ENCODE data around the gene C16orf54.
"Not testable (repeated sequence)": the region's sequence is repeated elsewhere in the genome, so short reads cannot be mapped to it uniquely, and the experiment has no call there.

Gene C16orf54

DNA sequence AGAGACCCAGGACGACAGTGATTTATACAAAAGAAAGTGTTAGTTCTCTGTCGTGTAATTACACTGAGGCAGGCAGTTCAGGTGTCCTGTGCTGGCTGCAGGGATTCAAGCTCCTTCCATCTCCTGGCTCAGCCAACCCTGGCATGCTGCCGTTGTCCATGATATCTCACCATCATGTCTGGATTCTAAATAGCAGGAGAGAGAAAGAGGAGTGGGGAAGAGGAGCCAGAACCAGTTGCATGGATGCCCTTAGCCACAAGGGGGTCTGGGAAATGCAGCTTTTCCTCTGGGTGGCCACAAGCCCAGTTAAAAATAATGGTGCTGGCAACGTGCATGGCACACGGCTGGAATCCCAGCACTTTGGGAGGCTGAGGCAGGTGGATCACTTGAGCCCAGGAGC lies 9.7 kb downstream of the C16orf54 start:
- peak; percentile 2 for DNase-seq (ENCODE audit: low read depth)
- TF ChIP-seq, protein P1, sequence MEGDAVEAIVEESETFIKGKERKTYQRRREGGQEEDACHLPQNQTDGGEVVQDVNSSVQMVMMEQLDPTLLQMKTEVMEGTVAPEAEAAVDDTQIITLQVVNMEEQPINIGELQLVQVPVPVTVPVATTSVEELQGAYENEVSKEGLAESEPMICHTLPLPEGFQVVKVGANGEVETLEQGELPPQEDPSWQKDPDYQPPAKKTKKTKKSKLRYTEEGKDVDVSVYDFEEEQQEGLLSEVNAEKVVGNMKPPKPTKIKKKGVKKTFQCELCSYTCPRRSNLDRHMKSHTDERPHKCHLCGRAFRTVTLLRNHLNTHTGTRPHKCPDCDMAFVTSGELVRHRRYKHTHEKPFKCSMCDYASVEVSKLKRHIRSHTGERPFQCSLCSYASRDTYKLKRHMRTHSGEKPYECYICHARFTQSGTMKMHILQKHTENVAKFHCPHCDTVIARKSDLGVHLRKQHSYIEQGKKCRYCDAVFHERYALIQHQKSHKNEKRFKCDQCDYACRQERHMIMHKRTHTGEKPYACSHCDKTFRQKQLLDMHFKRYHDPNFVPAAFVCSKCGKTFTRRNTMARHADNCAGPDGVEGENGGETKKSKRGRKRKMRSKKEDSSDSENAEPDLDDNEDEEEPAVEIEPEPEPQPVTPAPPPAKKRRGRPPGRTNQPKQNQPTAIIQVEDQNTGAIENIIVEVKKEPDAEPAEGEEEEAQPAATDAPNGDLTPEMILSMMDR (conservative IDR thresholded peaks at IDR 0.05; ENCODE audit: low read depth, low read length): peak; percentile 36
- H3K4me3 ChIP-seq (ENCODE audit: low read depth, low read length): no peak overlapping the region

DNA sequence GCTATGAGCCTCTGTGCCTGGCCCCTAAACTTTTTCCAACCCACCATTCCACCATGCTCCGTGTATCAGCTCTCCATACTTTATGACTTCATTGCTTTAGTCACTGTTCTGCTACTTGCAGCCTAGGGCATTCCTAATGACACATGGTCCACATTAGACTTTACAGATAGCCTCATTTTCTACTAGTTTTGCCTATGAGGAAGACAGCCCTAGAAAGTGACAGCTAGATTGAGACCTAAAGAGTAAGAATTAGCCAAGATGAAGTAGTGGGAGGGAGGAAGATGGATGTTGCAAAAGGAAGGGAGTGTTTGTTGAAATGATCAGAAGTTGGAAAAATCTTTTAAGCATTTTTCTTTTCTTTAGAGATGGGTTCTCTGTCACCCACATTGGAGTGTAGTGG lies 11.0 kb downstream of the C16orf54 start:
- no peak overlapping the region for H3K4me3 ChIP-seq (ENCODE audit: low read depth, low read length)
- TF ChIP-seq, protein P1 (conservative IDR thresholded peaks at IDR 0.05; ENCODE audit: low read depth, low read length): no peak
- no peak for DNase-seq (ENCODE audit: low read depth)

DNA sequence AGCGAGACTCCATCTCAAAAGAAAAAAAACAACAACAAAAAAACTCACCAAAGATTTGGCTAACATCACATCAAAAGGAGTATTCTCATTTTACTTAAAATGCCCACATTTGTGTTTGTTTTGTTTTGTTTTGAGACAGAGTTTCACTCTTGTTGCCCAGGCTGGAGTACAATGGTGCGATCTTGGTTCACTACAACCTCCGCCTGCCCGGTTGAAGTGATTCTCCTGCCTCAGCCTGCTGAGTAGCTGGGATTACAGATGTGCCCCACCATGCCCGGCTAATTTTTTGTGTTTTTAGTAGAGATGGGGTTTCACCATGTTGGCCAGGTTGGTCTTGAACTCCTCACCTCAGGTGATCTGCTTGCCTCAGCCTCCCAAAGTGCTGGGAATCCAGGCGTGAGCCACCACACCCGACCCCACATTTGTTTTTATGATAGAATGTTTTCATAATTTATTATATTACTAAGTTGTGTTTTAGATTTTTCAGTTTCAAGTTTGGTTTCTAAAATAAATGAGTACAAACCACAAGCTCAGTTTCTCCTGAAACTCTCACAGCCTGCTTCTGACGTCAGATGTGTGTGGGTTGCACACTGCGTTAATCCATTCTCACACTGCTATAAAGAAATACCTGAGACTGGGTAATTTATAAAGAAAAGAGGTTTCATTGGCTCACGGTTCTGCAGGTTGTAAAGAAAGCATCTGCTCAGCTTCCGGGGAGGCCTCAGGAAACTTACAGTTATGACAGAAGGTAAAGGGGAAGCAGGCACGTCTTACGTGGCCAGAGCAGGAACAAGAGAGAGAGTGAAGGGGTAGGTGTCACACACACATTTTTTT lies 13.8 kb downstream of the C16orf54 start:
- not testable (repeated sequence) for DNase-seq (ENCODE audit: low read depth); H3K4me3 ChIP-seq (ENCODE audit: low read depth, low read length)

- TF ChIP-seq, protein P1 (conservative IDR thresholded peaks at IDR 0.05; ENCODE audit: low read depth, low read length): no peak
Measured at GRCh38 chr16:29730649-29731048, 15.1 kb downstream of the C16orf54 start.

GRCh38 chr16:29729116-29729521 lies 16.7 kb downstream of the C16orf54 start:
- no peak overlapping the region for H3K4me3 ChIP-seq (ENCODE audit: low read depth, low read length)
- TF ChIP-seq, protein P1 (conservative IDR thresholded peaks at IDR 0.05; ENCODE audit: low read depth, low read length): peak; percentile 78
- DNase-seq (ENCODE audit: low read depth): peak; percentile 60

More at GRCh38 chr16:29730649-29731048, 15.1 kb downstream of the C16orf54 start:
- no peak for DNase-seq (ENCODE audit: low read depth)
- no peak overlapping the region for H3K4me3 ChIP-seq (ENCODE audit: low read depth, low read length)

DNA sequence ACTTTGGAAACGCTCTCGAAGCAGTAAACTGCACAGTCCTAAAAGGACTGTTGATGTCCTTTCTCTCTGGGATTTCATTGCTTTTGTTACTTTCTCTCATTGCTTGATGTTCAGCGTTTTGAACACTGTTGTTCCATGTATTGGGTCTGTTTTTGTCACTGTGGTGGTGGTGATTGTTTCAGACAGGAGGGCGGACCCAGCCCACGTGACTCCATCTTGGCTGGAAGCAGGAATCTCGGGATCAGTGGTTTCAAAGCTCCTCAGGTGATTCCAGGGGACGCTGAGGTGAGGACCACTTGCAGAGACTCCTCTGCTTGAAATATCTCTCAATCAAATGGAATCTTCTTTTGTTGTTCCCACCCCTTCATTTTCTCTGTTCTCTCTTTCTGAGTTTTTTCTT lies 18.3 kb downstream of the C16orf54 start:
- TF ChIP-seq, protein P1 (conservative IDR thresholded peaks at IDR 0.05; ENCODE audit: low read depth, low read length): no peak
- no peak overlapping the region for H3K4me3 ChIP-seq (ENCODE audit: low read depth, low read length)
- no peak for DNase-seq (ENCODE audit: low read depth)

DNA sequence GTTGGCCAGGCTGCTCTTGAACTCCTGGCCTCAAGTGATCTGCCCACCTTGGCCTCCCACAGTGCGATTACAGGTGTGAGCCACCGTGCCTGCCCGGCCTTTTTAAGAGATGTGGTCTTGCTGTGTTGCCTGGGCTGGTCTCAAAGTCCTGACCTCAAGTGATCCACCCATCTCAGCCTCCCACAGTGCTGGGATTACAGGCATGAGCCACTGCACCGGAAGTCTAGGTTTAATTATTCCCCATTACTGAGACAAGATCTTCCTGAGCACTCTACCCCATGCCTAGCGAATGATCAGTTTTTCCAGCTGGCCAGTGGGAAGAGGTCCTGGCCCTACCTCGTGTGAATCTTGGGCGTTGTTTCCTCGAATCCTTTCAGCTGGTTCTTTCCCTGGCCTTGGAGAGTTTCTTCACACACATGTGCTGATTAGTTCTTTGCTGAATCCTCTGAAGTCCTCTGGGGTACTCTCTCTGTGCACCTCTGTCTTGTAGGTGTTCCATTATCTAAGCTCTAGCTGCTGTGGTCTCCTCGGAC lies 18.9 kb downstream of the C16orf54 start:
- TF ChIP-seq, protein P1 (conservative IDR thresholded peaks at IDR 0.05; ENCODE audit: low read depth, low read length): no peak
- DNase-seq (ENCODE audit: low read depth): no peak
- no peak overlapping the region for H3K4me3 ChIP-seq (ENCODE audit: low read depth, low read length)

All from choroid plexus epithelial cell (primary cell).